K562 (cell line): Measurements from ENCODE around the gene SNAPC5. TPM values are rescaled to one million over a fixed set of nuclear protein-coding genes. Genes with fewer than 3 reads are reported as not detected.

ENCODE experiments used
- microRNA-seq: library from miRNA; unstranded; fragments of <30 nt; microRNA quantifications from one replicate; pipeline ENCODE4, GENCODE V29; 2018; ENCODE audit warnings: borderline microRNAs expressed
- polyA plus RNA-seq, 8 experiments: library from polyadenylated mRNA; depleted of rRNA in 4 of 8; stranded (reverse) in 5 of 8; unstranded in 3 of 8; fragments of >200 nt; fragmentation: Nextera tagmentation in 2 of 8; fragmentation: Illumina TruSeq in 1 of 8; extraction: Ambion mirVana in 2 of 8; extraction: Trizol in 1 of 8; gene quantifications; 2 replicates each; pipeline versions ENCODE4 v1.2.1 to v1.2.3, GENCODE V29; 2011 to 2014; ENCODE audit warnings: inconsistent platforms in 1 of 8, missing spikeins in 1 of 8
- small RNA-seq: library from RNA; depleted of rRNA; stranded (forward); fragments of <200 nt; gene quantifications from one replicate; pipeline ENCODE3, GENCODE V24; 2014
- total RNA-seq, 7 experiments: library from RNA; depleted of rRNA in 6 of 7; stranded (reverse); fragments of >200 nt in 6 of 7; fragmentation: Illumina TruSeq in 2 of 7; extraction: Trizol in 2 of 7; gene quantifications; 2 replicates each; pipeline versions ENCODE4 v1.2.1 to v1.2.3, GENCODE V29; 2011 to 2021; ENCODE audit warnings: low replicate concordance in 1 of 7

The SNAPC5 gene
- total and polyA plus RNA-seq, 9 of the 15 experiments (the other 6 are each of a cell fraction or from before 2014, with no cell fraction given), result 52.8 to 155 (median 96.5) TPM

Small RNAs within 50 kb of the gene (microRNA-seq; reads per million reads assigned to microRNA genes)
- 0.55 reads per million for gene MIR4512

Small RNAs within 50 kb of the gene (small RNA-seq; reads per million reads assigned to genes)
- 0.33 reads per million for gene MIR4512
- not detected for gene RF01159
- not detected for gene SNORD16
- gene SNORD18A, result not detected
- not detected for gene SNORD18B
- gene SNORD18C, result not detected

Other genes starting within 250 kb of the SNAPC5 start
Only the 7 nearest of the 8 such genes appear.
- gene DIS3L, start 204.2 kb downstream of the SNAPC5 start, total RNA-seq (2014; rRNA removed), result 11.8 and 16.2 TPM in 2 replicates
- 25.0 and 25.4 TPM in 2 replicates for gene DIS3L, start 204.2 kb downstream of the SNAPC5 start, total RNA-seq (2014; rRNA removed; fragmentation: Illumina TruSeq; extraction: Trizol)
- gene DIS3L, start 204.2 kb downstream of the SNAPC5 start, total RNA-seq (2015; rRNA removed; fragmentation: Illumina TruSeq; extraction: Trizol), result 25.4 and 25.6 TPM in 2 replicates
- 16.6 and 16.9 TPM in 2 replicates for gene DIS3L, start 204.2 kb downstream of the SNAPC5 start, total RNA-seq (2021)
- gene DIS3L, start 204.2 kb downstream of the SNAPC5 start, polyA plus RNA-seq (2011; rRNA removed), result 19.8 and 34.6 TPM in 2 replicates
- 16.4 and 19.4 TPM in 2 replicates for gene DIS3L, start 204.2 kb downstream of the SNAPC5 start, polyA plus RNA-seq (2014; fragmentation: Illumina TruSeq; extraction: Trizol)
- gene DIS3L, start 204.2 kb downstream of the SNAPC5 start, polyA plus RNA-seq (2014; fragmentation: Nextera tagmentation; extraction: Ambion mirVana), result 1 to 10 TPM; 5.9 to 6.4 TPM
- gene DIS3L, start 204.2 kb downstream of the SNAPC5 start, polyA plus RNA-seq (2014; rRNA removed), result 15.1 and 15.3 TPM in 2 replicates
- 29.9 and 31.1 TPM in 2 replicates for gene TIPIN, start 141.1 kb downstream of the SNAPC5 start, total RNA-seq (2014; rRNA removed)
- 45.8 and 64.9 TPM in 2 replicates for gene TIPIN, start 141.1 kb downstream of the SNAPC5 start, total RNA-seq (2014; rRNA removed; fragmentation: Illumina TruSeq; extraction: Trizol)
- 40.4 and 41.9 TPM in 2 replicates for gene TIPIN, start 141.1 kb downstream of the SNAPC5 start, total RNA-seq (2015; rRNA removed; fragmentation: Illumina TruSeq; extraction: Trizol)
- gene TIPIN, start 141.1 kb downstream of the SNAPC5 start, total RNA-seq (2021), result 27.4 and 28.0 TPM in 2 replicates
- 15.2 and 22.9 TPM in 2 replicates for gene TIPIN, start 141.1 kb downstream of the SNAPC5 start, polyA plus RNA-seq (2011; rRNA removed)
- gene TIPIN, start 141.1 kb downstream of the SNAPC5 start, polyA plus RNA-seq (2014; fragmentation: Illumina TruSeq; extraction: Trizol), result 61.4 and 62.1 TPM in 2 replicates
- 10 to 100 TPM; 55.6 to 58.9 TPM for gene TIPIN, start 141.1 kb downstream of the SNAPC5 start, polyA plus RNA-seq (2014; fragmentation: Nextera tagmentation; extraction: Ambion mirVana)
- 25.7 and 42.0 TPM in 2 replicates for gene TIPIN, start 141.1 kb downstream of the SNAPC5 start, polyA plus RNA-seq (2014; rRNA removed)
- gene MAP2K1, start 110.8 kb downstream of the SNAPC5 start, total RNA-seq (2014; rRNA removed), result 30.0 and 37.6 TPM in 2 replicates
- gene MAP2K1, start 110.8 kb downstream of the SNAPC5 start, total RNA-seq (2014; rRNA removed; fragmentation: Illumina TruSeq; extraction: Trizol), result 29.3 and 29.7 TPM in 2 replicates
- gene MAP2K1, start 110.8 kb downstream of the SNAPC5 start, total RNA-seq (2015; rRNA removed; fragmentation: Illumina TruSeq; extraction: Trizol), result 22.4 and 24.6 TPM in 2 replicates
- gene MAP2K1, start 110.8 kb downstream of the SNAPC5 start, total RNA-seq (2021), result 55.9 and 58.3 TPM in 2 replicates
- gene MAP2K1, start 110.8 kb downstream of the SNAPC5 start, polyA plus RNA-seq (2011; rRNA removed), result 45.5 and 48.2 TPM in 2 replicates
- gene MAP2K1, start 110.8 kb downstream of the SNAPC5 start, polyA plus RNA-seq (2014; fragmentation: Illumina TruSeq; extraction: Trizol), result 41.4 and 42.3 TPM in 2 replicates
- gene MAP2K1, start 110.8 kb downstream of the SNAPC5 start, polyA plus RNA-seq (2014; fragmentation: Nextera tagmentation; extraction: Ambion mirVana), result 10 to 100 TPM in 1 of 2 experiments, 1 to 10 TPM in 1; 7.5 to 10.9 TPM
- 45.0 and 52.7 TPM in 2 replicates for gene MAP2K1, start 110.8 kb downstream of the SNAPC5 start, polyA plus RNA-seq (2014; rRNA removed)
- 2,055 and 3,520 TPM in 2 replicates for gene RPL4, start 7.1 kb upstream of the SNAPC5 start, total RNA-seq (2014; rRNA removed)
- 5,714 and 5,919 TPM in 2 replicates for gene RPL4, start 7.1 kb upstream of the SNAPC5 start, total RNA-seq (2014; rRNA removed; fragmentation: Illumina TruSeq; extraction: Trizol)
- 4,633 and 5,069 TPM in 2 replicates for gene RPL4, start 7.1 kb upstream of the SNAPC5 start, total RNA-seq (2015; rRNA removed; fragmentation: Illumina TruSeq; extraction: Trizol)
- gene RPL4, start 7.1 kb upstream of the SNAPC5 start, total RNA-seq (2021), result 3,792 and 4,028 TPM in 2 replicates
- gene RPL4, start 7.1 kb upstream of the SNAPC5 start, polyA plus RNA-seq (2011; rRNA removed), result 6,235 and 7,065 TPM in 2 replicates
- 7,372 and 7,760 TPM in 2 replicates for gene RPL4, start 7.1 kb upstream of the SNAPC5 start, polyA plus RNA-seq (2014; fragmentation: Illumina TruSeq; extraction: Trizol)
- gene RPL4, start 7.1 kb upstream of the SNAPC5 start, polyA plus RNA-seq (2014; fragmentation: Nextera tagmentation; extraction: Ambion mirVana), result 1,000 to 10,000 TPM; 3,604 to 3,827 TPM
- gene RPL4, start 7.1 kb upstream of the SNAPC5 start, polyA plus RNA-seq (2014; rRNA removed), result 5,294 and 6,049 TPM in 2 replicates
- 25.4 and 35.2 TPM in 2 replicates for gene ZWILCH, start 7.6 kb upstream of the SNAPC5 start, total RNA-seq (2014; rRNA removed)
- 59.3 and 62.6 TPM in 2 replicates for gene ZWILCH, start 7.6 kb upstream of the SNAPC5 start, total RNA-seq (2014; rRNA removed; fragmentation: Illumina TruSeq; extraction: Trizol)
- gene ZWILCH, start 7.6 kb upstream of the SNAPC5 start, total RNA-seq (2015; rRNA removed; fragmentation: Illumina TruSeq; extraction: Trizol), result 46.8 and 52.0 TPM in 2 replicates
- gene ZWILCH, start 7.6 kb upstream of the SNAPC5 start, total RNA-seq (2021), result 36.9 and 41.4 TPM in 2 replicates
- gene ZWILCH, start 7.6 kb upstream of the SNAPC5 start, polyA plus RNA-seq (2011; rRNA removed), result 53.6 and 78.7 TPM in 2 replicates
- gene ZWILCH, start 7.6 kb upstream of the SNAPC5 start, polyA plus RNA-seq (2014; fragmentation: Illumina TruSeq; extraction: Trizol), result 42.9 and 52.1 TPM in 2 replicates
- gene ZWILCH, start 7.6 kb upstream of the SNAPC5 start, polyA plus RNA-seq (2014; fragmentation: Nextera tagmentation; extraction: Ambion mirVana), result 10 to 100 TPM; 93.2 to 94.2 TPM
- 26.7 and 32.8 TPM in 2 replicates for gene ZWILCH, start 7.6 kb upstream of the SNAPC5 start, polyA plus RNA-seq (2014; rRNA removed)
- not detected in 2 replicates for gene LCTL, start 68.2 kb upstream of the SNAPC5 start, total RNA-seq (2014; rRNA removed)
- gene LCTL, start 68.2 kb upstream of the SNAPC5 start, total RNA-seq (2014; rRNA removed; fragmentation: Illumina TruSeq; extraction: Trizol), result not detected in 2 replicates
- gene LCTL, start 68.2 kb upstream of the SNAPC5 start, total RNA-seq (2015; rRNA removed; fragmentation: Illumina TruSeq; extraction: Trizol), result not detected in 2 replicates
- not detected in 2 replicates for gene LCTL, start 68.2 kb upstream of the SNAPC5 start, total RNA-seq (2021)
- 0.03 and 0.08 TPM in 2 replicates for gene LCTL, start 68.2 kb upstream of the SNAPC5 start, polyA plus RNA-seq (2011; rRNA removed)
- not detected in 2 replicates for gene LCTL, start 68.2 kb upstream of the SNAPC5 start, polyA plus RNA-seq (2014; fragmentation: Illumina TruSeq; extraction: Trizol)
- gene LCTL, start 68.2 kb upstream of the SNAPC5 start, polyA plus RNA-seq (2014; fragmentation: Nextera tagmentation; extraction: Ambion mirVana), result under 1 TPM; 0.17 to 0.31 TPM
- gene LCTL, start 68.2 kb upstream of the SNAPC5 start, polyA plus RNA-seq (2014; rRNA removed), result not detected in 2 replicates
- 11.3 and 14.5 TPM in 2 replicates for gene SMAD6, start 204.5 kb upstream of the SNAPC5 start, total RNA-seq (2014; rRNA removed)
- 1.7 and 2.5 TPM in 2 replicates for gene SMAD6, start 204.5 kb upstream of the SNAPC5 start, total RNA-seq (2014; rRNA removed; fragmentation: Illumina TruSeq; extraction: Trizol)
- 3.7 and 4.1 TPM in 2 replicates for gene SMAD6, start 204.5 kb upstream of the SNAPC5 start, total RNA-seq (2015; rRNA removed; fragmentation: Illumina TruSeq; extraction: Trizol)
- gene SMAD6, start 204.5 kb upstream of the SNAPC5 start, total RNA-seq (2021), result 14.2 and 15.5 TPM in 2 replicates
- gene SMAD6, start 204.5 kb upstream of the SNAPC5 start, polyA plus RNA-seq (2011; rRNA removed), result 5.3 and 9.2 TPM in 2 replicates
- 1.1 and 1.4 TPM in 2 replicates for gene SMAD6, start 204.5 kb upstream of the SNAPC5 start, polyA plus RNA-seq (2014; fragmentation: Illumina TruSeq; extraction: Trizol)
- gene SMAD6, start 204.5 kb upstream of the SNAPC5 start, polyA plus RNA-seq (2014; fragmentation: Nextera tagmentation; extraction: Ambion mirVana), result under 1 TPM; 0.10 to 0.13 TPM
- gene SMAD6, start 204.5 kb upstream of the SNAPC5 start, polyA plus RNA-seq (2014; rRNA removed), result 4.6 and 6.9 TPM in 2 replicates